HG03460 (cell line): Measurements from ENCODE around the gene SLC15A4.

ENCODE experiments used
- ATAC-seq: cut with Tn5 transposase; IDR thresholded peaks from one replicate; pipeline ENCODE4 v1.9.1; 2021; ENCODE audit not compliant: unreplicated experiment

SLC15A4 gene

DNA sequence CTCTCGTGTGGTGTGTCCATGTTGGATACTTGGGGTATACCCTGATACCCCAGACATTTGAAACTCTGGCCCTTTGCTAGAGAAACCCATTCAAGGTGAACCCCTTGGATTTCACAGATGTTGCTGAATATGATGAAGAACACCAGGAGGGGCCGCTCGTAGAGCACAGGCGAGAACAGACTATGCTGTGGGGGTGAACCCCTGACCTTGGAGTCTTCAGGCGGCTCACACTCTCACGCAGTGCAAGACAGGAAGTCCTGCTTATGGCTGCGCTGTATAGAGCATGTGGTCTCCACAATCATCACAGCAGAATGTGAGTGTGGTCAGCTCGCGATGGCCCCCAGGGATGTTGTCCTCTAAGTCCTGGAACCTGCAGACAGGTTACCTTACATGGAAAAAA lies 60.4 kb downstream of the SLC15A4 start:
- no peak for ATAC-seq

DNA sequence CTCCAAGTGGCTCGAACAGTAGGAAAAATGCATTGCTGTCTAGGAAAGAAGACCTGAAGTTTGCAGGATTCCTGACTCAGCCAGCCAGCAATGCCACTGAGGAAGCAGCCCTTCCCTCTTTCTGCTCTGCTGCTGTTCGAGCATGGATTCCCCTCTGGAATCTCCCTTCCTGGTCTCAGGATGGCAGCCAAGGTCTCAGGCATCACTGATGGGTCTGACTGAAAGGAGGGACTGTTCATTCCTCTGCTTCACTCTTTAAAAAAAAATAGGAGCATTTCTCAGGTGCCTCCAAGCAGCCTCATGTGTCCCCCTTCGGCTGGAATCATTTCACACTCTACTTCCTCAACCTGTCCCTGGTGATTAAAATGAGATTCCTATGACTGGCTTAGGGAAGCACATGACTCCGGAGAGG lies 62.4 kb downstream of the SLC15A4 start:
- no peak for ATAC-seq

DNA sequence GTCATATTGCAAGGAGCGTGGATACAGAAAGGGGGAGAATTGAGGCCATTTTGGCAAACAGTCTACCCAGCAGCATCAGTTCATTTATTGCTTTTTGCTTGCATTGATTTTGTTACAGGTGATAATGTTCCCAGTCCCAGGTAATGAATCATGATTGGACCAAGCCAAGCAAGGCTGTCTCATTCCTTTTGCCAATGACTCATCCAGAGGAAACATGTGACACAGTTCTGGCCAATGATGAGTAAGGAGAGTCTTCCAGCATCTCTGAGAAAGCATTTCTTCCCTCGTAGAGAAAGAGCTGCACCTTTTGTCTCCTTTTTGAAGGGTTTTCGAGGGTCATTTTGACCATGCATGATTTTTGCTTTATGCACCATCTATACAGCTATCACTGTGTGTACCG lies 68.2 kb downstream of the SLC15A4 start:
- ATAC-seq: no peak

DNA sequence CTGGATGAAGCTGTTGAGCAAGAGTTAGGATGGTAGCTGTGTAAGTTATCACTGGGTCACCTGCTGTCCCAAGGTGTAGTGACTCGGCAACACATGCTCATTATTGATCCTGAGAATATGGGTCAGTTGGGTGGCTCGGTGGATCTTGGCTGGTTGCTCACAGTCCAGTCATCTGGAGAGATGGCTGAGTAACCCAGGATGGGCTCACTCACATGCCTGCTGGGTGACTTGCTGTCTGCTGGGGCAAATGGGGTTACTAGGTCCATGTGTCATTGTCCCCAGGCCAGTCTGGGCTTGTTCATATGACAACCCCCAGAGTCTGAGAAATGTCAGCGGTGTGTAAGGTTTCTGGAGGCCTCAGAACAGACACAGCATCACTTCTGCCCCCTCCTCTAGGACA lies 69.5 kb downstream of the SLC15A4 start:
- no peak for ATAC-seq

DNA sequence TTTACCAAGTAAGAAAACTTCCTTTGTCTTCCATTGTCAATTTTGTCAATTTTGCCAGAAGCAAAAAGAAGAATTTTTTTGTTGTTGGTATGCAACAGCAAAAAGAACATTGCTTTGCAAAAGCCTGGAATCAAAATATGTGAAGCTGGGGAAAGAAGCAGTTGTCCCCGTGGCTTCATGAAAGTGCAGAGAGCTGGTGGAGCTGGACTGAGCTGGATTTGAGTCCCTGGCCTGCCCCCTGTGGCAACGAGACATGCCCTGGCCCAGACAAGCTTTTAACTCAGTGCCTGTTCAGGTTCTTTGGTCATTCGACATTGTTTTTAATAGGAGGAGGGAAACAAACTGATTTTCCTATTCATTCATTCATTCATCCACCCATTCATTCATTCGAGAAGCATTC lies 70.3 kb downstream of the SLC15A4 start:
- ATAC-seq: no peak

DNA sequence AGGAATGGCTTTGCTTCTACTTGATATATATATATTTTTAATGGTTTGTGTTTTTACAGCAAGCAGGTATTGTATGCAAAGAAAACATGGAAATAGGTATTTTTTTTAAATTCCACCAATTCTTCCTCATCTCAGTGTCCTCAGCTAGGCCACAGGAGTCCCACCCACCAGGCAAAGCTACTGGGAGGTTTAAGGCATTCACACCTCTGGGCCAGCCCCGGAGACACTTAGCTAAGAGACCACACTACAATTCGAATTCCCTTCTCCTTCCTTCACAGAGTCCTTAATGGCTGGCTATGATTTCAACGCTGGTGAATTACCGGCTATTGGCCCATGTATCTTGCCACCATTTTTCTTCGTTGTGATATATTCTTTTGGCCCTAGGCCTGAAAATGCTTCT lies 71.4 kb downstream of the SLC15A4 start:
- no peak for ATAC-seq

DNA sequence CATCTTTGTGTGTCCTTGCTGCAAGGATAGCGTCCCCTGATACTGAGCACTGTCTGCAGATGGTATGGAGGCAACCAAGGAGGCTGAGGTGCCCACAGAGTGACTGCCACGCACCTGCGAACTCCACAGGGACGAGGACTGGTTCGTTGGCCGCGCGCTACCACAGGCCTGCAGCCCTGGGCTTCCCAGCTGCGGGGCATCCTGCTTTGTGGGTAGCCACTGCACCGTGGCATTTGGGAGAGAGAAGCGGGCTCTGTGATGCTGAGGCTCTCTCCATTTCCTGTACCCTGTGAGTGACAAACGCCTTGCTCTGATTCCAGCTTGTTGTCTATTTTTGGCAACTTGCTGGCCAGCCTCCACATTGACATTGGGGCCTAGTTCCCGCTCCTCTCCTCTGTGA lies 76.3 kb downstream of the SLC15A4 start:
- no peak for ATAC-seq

DNA sequence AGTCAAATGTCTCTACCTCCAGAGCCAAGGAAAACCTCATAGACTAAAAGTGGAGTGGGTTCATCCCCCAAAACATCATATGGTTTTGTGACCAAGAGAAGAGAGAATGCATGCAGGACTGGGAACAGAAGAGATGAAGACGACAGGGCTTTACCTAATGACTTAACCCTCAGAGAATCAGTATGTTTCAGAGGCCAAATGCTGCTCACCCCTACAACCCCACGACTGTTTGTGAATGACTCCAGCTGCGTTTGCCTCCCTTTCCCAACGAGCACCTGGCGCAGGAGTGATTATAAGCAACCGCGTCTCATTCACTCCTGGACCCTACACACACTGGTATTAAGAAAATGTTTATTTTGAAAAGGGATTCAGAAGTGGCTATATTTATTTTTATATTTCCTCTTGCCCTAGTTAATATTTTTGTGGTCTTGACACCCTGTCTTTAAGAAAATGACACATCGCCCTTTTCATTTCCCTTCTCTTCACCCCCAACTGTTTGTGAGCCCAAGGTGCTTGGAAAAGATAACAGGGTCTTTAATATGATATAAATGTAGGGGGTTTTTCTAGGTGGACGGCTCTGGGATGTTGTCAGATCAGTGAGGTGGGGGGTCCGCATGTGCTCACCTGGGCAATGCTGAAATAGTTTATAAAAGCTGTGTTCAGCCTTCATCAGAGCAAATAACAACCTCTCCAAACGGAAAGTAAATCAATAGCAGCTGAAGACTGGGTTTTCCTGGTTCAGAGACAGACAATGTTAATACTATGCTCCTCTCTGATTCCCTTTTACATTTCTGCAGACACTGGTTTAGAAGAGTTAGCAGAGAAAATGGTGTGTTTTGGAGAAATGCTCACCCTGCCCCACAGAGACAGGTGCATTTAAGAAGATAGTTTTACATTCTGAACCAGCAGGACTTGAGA lies 77.7 kb downstream of the SLC15A4 start:
- ATAC-seq: no peak

DNA sequence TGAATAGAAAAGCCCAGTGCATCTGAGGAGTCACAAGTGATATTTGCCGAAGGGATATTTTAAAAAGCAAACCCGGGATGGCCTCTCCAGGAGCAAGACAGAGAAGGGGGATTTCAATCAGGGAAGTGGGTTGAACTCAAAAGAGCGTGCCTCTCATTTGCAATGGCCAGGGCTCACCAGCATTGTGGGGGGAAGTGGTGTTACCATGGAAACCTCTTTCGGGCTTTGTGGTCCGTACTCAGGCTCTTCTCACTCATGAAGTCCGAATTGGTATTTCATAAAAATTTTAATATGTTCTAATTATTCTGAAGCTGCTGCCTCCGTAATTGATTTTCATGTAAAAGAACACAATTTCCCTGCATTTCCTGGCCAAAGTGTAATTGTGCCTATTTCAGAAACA lies 79.8 kb downstream of the SLC15A4 start:
- no peak for ATAC-seq
